ENCODE results near the gene STH.

DNA sequence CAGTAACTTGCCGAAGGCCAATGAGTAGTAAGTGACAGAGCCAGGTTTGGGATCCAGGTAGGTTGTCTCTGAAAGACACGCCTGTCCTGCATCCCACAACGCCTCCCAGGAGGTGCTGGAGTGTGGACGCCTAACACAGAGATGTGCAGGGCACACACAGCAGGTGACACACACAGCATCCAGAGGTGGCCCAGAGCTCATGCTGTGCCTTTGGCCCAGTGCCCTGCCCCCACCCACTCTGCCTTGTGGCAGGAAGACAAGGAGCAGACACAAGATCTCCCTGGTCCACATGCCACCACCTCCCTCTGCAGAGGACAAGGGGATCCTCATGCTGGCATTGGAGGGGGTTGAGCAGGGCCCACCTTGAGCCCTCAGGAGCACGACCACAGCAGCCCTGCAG is 14.7 kb upstream of the STH start:
- TF ChIP-seq CTCF (optimal IDR thresholded peaks at IDR 0.05 in 1 of 3, IDR thresholded peaks at IDR 0.05 in 1 of 3, conservative IDR thresholded peaks at IDR 0.05 in 1 of 3; ENCODE audit: extremely low read depth in 1 of 3, insufficient read depth in 2 of 3, low read length in 3 of 3) (no peak), EZH2 (IDR thresholded peaks at IDR 0.05; ENCODE audit: low read length) (no peak)
